Stimulated activated CD4-positive, alpha-beta T cell treated with anti-CD3 and anti-CD28 coated beads, TNF-alpha, amount 100 ng/mL, for 1 hour (primary cell): ENCODE measurements around the gene PCYT2.

Source experiments
- DNase-seq, 3 donors: peaks; one replicate each; pipeline ENCODE4 v3.0.0-alpha.2; 2020; ENCODE audit warnings: low read depth in 3 of 3, low spot score in 1 of 3

The PCYT2 gene

DNA sequence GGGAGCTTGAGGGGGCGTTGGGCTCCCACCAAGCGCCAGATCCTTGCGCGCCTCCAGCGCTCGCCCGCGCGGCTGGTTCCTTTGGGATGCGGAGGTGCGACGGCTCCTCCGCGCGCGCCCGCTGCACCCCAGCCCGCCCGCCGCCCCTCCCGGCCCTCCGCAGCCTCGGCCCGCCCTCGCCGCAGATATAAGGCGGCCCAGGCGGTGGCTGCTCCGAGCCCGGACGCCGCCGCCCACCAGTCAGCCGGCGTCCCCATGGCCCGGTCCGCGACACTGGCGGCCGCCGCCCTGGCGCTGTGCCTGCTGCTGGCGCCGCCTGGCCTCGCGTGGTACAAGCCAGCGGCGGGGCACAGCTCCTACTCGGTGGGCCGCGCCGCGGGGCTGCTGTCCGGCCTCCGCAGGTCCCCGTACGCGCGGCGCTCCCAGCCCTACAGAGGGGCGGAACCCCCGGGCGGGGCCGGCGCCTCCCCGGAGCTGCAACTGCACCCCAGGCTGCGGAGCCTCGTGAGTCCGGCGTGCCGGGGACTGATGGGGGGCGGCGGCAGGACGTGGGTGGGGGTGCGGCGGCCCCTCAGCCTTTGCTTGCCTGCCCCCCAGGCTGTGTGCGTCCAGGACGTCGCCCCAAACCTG is 9.1 kb downstream of the PCYT2 start, which contains the start of gene NPB:
Gene NPB, plus strand, starts transcription at position 216 of the 630 bp plus-strand sequence. Its CDS starts 40 bp downstream, at position 256.
- no peak for DNase-seq

DNA sequence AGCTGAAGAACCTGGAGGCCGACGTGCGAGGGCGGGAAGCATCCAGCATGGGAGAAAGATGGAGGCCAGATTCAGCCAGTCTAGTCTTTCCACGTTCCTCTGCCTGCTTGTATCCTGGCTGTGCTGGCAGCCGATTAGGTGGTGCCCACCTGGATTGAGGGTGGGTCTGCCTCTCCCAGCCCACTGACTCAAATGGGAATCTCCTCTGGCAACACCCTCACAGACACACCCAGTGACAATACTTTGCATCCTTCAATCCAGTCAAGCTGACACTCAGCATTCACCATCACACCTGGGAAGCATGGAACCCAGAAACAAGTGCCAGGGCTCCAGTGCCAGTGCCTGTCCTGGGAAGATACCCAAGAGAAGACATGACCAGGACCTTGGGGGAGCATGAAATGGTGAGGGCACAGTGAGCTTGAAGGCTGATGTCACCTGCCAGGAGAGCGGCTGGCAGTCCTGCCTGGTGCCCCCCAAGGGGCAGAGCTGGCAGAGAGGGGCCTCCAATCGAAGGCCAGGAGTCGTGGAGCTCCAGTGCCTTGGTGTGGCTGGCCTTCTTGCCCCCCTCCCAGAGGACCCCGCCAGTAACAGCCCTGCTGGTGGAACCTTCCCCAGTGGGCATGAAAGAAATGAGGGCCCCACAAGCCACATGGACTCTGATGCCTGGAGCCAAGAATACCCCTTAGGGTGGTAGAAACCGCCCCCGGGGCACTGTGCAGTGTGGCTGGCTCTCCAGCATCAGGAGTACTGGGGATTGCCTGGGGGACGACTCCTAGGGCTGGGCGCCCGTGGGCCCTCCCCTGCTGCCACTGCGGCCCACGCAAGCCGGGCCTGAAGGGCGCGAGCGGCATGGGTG is 9.8 kb downstream of the PCYT2 start:
- DNase-seq = no peak

DNA sequence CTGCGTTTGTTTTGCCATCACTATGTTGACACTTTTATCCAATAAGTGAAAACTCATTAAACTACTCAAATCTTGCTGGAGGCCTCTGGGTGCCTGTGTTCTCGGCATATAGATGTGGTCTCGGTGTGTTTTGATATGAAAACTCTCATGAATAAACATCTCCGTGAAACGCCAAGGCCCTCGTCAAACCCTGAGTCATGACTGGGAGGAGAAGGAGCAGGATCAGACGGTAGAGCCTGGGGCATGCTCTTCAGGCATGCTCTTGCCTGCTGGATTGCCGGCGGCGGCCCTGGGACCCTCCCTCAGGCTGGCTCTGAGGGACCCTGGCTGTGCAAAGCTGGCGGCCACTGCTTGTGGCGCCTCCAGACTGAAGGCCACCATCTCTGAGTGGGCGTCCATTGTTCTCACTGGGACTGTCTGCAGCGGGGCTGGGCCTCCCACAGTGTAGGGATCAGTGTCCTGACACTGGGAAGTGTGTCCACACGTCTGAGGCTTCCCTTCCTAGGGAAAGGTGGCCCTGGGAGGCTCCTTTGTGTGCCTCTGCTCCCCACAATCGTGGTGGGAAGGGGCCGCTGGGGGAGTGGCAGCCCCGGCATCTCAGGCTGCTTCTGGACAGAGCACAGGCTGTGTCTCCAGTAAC is 10.9 kb downstream of the PCYT2 start:
- DNase-seq = no peak

GRCh38 chr17:81899514-81900166 is 11.6 kb downstream of the PCYT2 start:
- no peak for DNase-seq

DNA sequence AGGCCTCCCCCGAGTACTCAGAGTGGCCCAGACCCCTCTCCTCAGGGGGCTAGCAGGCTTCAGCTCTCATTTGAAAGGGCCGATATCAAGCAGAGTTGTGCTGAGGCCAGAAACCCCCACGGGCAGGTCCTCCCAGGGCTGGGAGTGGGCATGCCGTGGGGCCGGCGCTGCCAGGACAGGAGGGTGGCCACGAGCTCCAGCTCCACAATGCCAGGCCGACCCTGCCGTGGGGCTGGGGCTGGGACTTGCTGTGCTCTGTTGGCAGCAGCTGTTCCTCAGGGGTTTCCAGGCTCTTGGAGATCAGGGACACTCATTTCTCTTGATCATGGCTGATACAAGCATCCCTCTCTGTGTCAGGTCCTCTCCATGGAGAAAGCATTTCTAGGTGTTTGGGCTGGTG is 12.3 kb downstream of the PCYT2 start:
- DNase-seq = no peak

- no peak for DNase-seq
These were observed 13.0 kb downstream of the PCYT2 start for GRCh38 chr17:81898029-81898866.

DNA sequence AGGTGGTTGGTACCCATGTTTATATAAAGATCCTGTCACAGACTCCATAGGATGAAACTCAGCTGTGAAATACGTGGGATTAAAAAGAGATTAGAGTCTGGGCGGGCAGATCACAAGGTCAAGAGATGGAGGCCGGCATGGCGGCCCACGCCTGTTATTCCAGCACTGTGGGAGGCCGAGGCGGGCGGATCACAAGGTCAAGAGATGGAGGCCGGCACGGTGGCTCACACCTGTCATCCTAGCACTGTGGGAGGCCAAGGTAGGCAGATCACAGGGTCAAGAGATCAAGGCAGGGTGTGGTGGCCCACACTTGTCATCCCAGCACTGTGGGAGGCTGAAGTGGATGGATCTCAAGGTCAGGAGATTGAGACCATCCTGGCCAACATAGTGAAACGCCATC is 15.8 kb downstream of the PCYT2 start:
- no peak for DNase-seq

GRCh38 chr17:81891303-81891552 is 20.0 kb downstream of the PCYT2 start:
- DNase-seq = no peak

GRCh38 chr17:81890447-81891302 is 20.5 kb downstream of the PCYT2 start:
- no peak for DNase-seq

DNA sequence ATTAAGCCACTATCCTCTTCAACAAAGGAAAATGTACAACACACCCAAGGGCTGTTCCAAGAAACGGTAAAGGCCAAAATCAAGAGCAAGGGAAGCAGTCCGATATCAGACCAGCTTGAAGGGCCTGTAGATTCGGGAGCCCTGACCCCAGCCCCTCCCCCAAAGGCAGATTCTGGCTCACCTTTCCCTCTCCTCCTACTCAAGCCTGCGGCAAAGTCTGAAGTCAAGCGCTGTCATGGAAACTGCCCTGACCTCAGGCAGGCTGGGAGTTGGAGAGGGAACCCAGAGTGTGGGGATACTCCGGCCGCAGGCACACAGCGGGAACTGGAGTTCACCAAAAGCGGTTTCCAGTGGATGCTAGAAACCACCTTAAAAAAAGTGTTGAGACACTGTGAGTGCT is 21.6 kb downstream of the PCYT2 start:
- no peak for DNase-seq

DNA sequence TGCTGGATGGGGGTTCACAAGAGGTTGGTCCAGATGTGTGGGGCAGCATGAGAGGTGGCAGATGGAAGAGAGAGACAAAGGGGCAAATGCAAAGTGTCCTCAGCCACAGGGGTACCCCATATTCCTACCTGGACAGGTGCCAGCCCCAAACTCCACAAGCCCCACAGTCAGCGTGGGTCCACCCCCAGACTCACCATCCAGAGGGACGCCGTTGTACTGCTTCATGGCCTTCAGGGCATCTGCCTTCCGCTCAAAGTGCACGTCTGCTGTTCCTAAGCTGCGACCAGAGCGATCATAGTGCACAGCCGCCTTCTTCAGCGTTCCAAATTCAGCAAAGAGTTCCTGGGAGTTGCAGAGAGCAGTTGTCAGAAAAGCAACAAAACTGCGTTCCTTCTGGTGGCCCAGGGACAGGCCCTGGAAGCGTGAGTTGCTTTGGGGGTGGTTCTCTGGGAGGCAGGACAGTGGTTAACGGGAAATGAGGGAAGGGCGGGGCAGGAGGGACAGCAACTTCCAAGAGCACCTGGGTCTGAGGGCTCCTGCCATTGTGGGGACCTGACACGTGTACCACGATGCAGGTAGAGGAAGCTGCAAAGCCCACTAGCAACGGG is 22.1 kb downstream of the PCYT2 start:
- DNase-seq = no peak

DNA sequence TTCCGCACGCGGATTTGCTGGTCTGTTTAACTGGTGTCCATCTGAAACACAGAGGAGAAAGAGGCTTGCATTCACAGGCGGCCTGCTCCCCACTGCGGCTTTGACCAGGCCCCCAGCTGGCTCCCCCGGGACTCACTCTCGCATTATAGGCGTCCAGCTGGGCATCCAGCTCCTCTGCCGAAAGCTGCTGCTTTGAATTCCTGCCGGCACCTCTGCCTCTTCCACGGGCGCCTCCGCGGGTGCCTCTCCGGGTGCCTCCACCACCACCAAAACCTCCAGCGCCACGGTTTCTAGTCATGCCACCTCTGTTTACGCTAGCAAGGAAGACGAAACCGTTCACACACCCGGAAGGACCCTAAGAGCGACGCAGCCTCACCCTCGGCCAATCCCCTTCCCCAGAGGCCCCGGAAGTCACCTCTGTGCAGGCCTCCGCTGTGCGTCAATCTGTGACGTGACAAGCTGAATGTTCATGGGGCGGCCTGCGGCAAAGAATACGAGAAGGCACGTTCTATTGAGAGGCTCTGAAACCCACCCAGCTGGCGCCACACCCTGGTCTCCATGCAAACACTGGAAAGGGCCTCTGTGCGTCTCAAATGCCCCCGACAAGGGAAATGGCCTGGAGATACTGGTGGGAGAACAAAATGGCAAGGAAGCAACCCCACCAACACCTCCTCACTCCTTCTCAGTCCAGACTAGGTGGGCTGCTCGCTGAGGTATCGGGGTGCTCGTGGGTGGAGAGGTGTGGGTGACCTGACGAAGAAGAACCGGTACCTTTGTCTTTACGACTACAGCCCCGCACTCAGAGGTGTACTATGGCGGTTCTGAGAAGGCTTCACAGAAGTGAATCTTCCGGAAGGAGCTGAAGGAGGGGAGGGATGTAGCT is 22.9 kb downstream of the PCYT2 start:
- no peak for DNase-seq

DNA sequence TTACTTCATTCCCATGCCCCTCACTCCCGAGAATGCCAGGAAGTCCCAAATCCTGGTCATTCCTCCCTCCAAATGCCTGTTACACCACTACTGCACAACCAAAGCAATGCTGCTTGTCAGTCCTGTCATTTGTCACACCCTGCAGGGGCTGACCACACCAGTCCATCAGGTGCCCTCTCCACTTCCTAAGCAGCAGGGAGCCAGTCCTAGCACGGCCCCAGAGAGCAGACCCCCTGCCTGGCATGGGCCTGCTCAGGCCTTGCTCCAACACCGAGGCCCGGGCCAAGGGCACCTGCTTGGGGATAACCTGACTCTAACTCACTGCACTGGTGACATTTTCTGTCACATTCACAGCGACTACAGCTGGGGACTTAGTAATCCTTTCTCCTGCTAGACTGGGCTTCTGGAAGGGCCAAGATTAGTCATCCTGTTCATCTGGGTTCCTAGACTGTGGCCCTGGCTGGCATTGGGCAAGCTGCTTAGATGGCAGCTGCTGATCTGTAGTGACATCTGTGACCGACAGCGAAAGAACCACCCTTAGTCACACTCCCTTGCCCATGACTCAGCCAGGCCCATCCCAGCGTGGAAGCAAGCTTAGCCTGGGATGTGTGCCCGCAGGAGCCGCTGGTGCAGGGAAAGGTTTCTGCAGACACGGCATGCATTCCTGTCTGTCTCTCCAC is 25.2 kb downstream of the PCYT2 start:
- DNase-seq = no peak

- no peak for DNase-seq
These were observed 25.7 kb downstream of the PCYT2 start for GRCh38 chr17:81885454-81885853.

DNA sequence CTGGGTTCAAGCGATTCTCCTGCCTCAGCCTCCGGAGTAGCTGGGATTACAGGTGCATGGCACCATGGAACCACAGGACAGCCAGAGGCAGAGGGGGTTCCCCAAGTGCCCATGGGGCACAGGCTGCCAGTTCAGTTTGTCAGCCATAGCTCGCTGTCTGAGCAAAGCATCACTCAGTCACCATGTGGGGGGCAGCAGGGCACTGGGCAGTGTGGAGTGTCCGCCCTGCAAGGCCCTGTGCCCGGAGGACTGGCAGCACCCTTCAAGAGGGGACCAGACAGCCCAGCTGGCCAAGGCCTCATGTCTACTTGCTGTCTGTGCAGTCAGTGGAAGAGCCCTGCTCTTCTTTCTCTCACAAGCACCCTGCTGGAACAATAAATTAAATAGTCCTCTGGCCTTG is 26.2 kb downstream of the PCYT2 start:
- DNase-seq = no peak

DNA sequence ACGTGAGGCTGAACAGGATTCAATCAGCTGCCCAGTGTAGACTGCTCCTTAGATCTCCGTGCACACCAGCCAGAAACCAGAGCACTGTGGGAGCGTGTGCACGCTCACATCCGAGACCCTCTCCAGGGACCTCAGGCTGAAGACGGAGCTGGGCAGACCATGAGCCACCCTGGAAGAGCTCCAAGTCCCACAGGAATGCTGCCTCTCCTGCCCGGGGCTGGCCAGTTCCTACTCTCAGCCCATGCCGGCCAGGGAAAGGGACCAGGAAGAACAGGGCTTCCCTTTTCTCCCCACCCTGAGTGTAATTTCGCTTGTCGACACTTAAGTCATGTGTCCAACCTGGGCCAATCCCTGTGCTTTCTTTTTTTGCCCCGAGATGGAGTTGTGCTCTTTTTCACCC is 26.7 kb downstream of the PCYT2 start:
- DNase-seq = no peak

DNA sequence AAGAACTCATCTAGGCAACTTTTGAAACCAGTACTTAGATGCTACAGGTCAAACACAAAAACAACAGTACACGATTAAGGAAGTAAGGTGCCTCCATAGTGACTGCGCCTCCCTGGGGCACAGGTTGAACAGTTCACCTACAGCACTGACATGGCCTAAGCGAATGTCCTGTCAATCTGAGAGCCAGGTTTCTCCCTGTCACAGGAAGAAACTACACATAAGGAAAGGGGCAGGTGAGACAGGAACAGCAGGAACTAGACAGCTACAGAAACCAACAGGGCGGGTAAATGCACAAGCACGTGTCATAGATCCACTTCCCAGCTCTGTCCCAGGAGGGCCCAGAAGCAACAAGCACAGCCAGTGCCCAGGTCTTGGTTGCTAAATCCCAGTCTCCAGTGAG is 32.1 kb downstream of the PCYT2 start:
- no peak for DNase-seq

DNA sequence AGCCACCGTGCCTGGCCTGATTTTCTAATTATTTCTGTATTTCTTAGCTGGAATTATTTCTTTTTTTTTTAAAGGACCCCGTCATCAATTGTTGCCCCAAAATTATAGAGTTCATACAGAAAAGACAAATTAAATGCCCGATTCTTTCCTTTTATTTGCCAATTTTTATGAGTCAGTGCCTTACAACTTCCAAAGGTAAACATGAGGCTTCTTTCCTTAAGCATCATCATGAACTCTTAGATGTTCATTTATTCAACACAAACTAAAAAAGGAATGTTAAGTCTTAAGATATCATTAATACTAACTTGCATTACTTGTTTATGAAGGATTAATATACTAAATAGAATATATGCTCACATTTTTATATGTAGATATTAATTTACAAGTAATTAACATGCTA is 32.9 kb downstream of the PCYT2 start:
- DNase-seq = no peak
